Gastroesophageal sphincter (tissue), 4 donors: Measurements from ENCODE around the gene TMCC3. TPM values are rescaled to one million over a fixed set of nuclear protein-coding genes. Genes with fewer than 3 reads are reported as not detected.

ENCODE experiments used
- ATAC-seq: fragments of 150-250 bp; one replicate; pipeline ENCODE4 v1.9.1; 2016; ENCODE audit warnings: mild to moderate bottlenecking, moderate library complexity
- H3K27ac ChIP-seq, 4 donors: fragments of 200-600 bp; sonication (generic) in 3 of 4; 1 replicate in 3 of 4; 2 replicates in 1 of 4; pipeline ENCODE4 v1.5.1; 2016 to 2019
- H3K27me3 ChIP-seq: fragments of 200-600 bp; sonication (generic); one replicate; pipeline ENCODE4 v1.5.1; 2019
- H3K36me3 ChIP-seq, 2 donors: fragments of 200-600 bp; sonication (generic); one replicate each; pipeline ENCODE4 v1.5.1; 2019; ENCODE audit warnings: control low read depth in 1 of 2
- H3K4me1 ChIP-seq, 3 donors: fragments of 200-600 bp; sonication (generic); 1 replicate in 2 of 3; 2 replicates in 1 of 3; pipeline ENCODE4 v1.5.1; 2016 to 2019; ENCODE audit warnings: control low read depth in 2 of 3
- H3K4me3 ChIP-seq, 2 donors: fragments of 200-600 bp; sonication (generic); one replicate each; pipeline ENCODE4 v1.5.1; 2019; ENCODE audit warnings: mild to moderate bottlenecking in 1 of 2, moderate library complexity in 1 of 2
- H3K9me3 ChIP-seq, 3 donors: fragments of 200-600 bp; sonication (generic); one replicate each; pipeline ENCODE4 v1.5.1; 2017 to 2019; ENCODE audit warnings: control low read depth in 2 of 3
- CTCF ChIP-seq, 4 experiments: fragments of 200-600 bp in 2 of 4; fragments of 450-650 bp in 2 of 4; sonication (generic) in 1 of 4; IDR thresholded peaks; one replicate each; pipeline ENCODE4 v1.5.1; 2017 to 2019; ENCODE audit warnings: antibody characterized with exemption in 4 of 4, mild to moderate bottlenecking in 2 of 4, moderate library complexity in 2 of 4
- EP300 ChIP-seq: sonication (generic); formaldehyde crosslinking; IDR thresholded peaks from one replicate; pipeline ENCODE4 v1.6.1; 2017; ENCODE audit warnings: antibody characterized with exemption, mild to moderate bottlenecking
- POLR2A ChIP-seq, 2 donors: fragments of 450-650 bp; IDR thresholded peaks; one replicate each; pipeline ENCODE4 v1.6.1; 2017; ENCODE audit warnings: antibody characterized with exemption in 2 of 2, mild to moderate bottlenecking in 2 of 2, moderate library complexity in 1 of 2
- POLR2AphosphoS5 ChIP-seq: sonication (generic); formaldehyde crosslinking; IDR thresholded peaks from one replicate; pipeline ENCODE4 v1.6.1; 2017; ENCODE audit warnings: antibody characterized with exemption
- WGBS, 2 donors: methylation state at CpG; one replicate each; pipeline ENCODE4 v1.1.5; 2018; ENCODE audit warnings: low coverage in 1 of 2; 5-methylcytosine and 5-hydroxymethylcytosine counted together
- total RNA-seq, 4 donors: library from RNA; depleted of rRNA; stranded (reverse); fragments of >200 nt; gene quantifications; one replicate each; pipeline ENCODE4 v1.1.0, GENCODE V29; 2016

The TMCC3 gene
- total RNA-seq, 4 donors from 2014 or later = 9.2 to 24.7 (median 20.2) TPM

GRCh38 chr12:94631058-94631457, 19.3 kb downstream of the TMCC3 start:
- no peak for ATAC-seq
- H3K27me3 ChIP-seq = no peaks in the 10 kb centered on the region
- H3K4me3 ChIP-seq = no peak overlapping the region
- H3K9me3 ChIP-seq = no peaks in the 10 kb centered on the region
- TF ChIP-seq EP300 (no peak), POLR2A (IDR thresholded peaks at IDR 0.05) (no peak), POLR2AphosphoS5 (no peak), CTCF (IDR thresholded peaks at IDR 0.05) (no peak)
- WGBS, 2 donors = 86% methylated on average over 1 to 3 of the region's 3 CpGs
- H3K4me1 ChIP-seq = peaks cover 0 to 10% (median 0%) of the 10 kb centered on the region in 3 donors
- H3K27ac ChIP-seq = no peak overlapping the region
- no peaks in the 10 kb centered on the region for H3K36me3 ChIP-seq

- TF ChIP-seq POLR2AphosphoS5 = no peak
- Histone ChIP-seq H3K9me3 (no peaks in the 10 kb centered on the region), H3K36me3 (no peaks in the 10 kb centered on the region), H3K4me3 (no peak overlapping the region), H3K27me3 (no peaks in the 10 kb centered on the region), H3K27ac (no peak overlapping the region), H3K4me1 (no peaks in the 10 kb centered on the region)
- no peak for ATAC-seq
- WGBS, 2 donors = 96 to 100% methylated on average over 4 to 5 of the region's 6 CpGs
Observed at GRCh38 chr12:94628819-94629472, 21.4 kb downstream of the TMCC3 start.

- TF ChIP-seq CTCF (IDR thresholded peaks at IDR 0.05) = no peak
- no peak for TF ChIP-seq POLR2AphosphoS5
- no peak for TF ChIP-seq POLR2A (IDR thresholded peaks at IDR 0.05)
- TF ChIP-seq EP300 = no peak
- ATAC-seq = no peak
- Histone ChIP-seq H3K36me3 (no peaks in the 10 kb centered on the region), H3K27me3 (no peaks in the 10 kb centered on the region), H3K4me1 (peaks cover 0 to 4% (median 0%) of the 10 kb centered on the region in 3 donors), H3K4me3 (no peak overlapping the region), H3K27ac (no peak overlapping the region), H3K9me3 (no peaks in the 10 kb centered on the region)
- WGBS, 2 donors = 94% methylated on average over 4 of the region's 4 CpGs; no CpG with 5 or more reads in 1 of the 2 donors
Observed at GRCh38 chr12:94628369-94628768, 22.0 kb downstream of the TMCC3 start.

GRCh38 chr12:94625531-94625930, 24.8 kb downstream of the TMCC3 start:
- Histone ChIP-seq H3K4me1 (peaks cover 0 to 27% (median 0%) of the 10 kb centered on the region in 3 donors), H3K4me3 (no peak overlapping the region), H3K9me3 (no peaks in the 10 kb centered on the region), H3K27me3 (no peaks in the 10 kb centered on the region), H3K27ac (no peak overlapping the region), H3K36me3 (no peaks in the 10 kb centered on the region)
- ATAC-seq = no peak
- 93 to 98% methylated on average over 6 of the region's 6 CpGs for WGBS, 2 donors
- no peak for TF ChIP-seq EP300
- TF ChIP-seq POLR2A (IDR thresholded peaks at IDR 0.05) = no peak
- TF ChIP-seq POLR2AphosphoS5 = no peak
- TF ChIP-seq CTCF (IDR thresholded peaks at IDR 0.05) = no peak

GRCh38 chr12:94623161-94623920, 27.0 kb downstream of the TMCC3 start:
- no peak for TF ChIP-seq POLR2A (IDR thresholded peaks at IDR 0.05)
- no peak for TF ChIP-seq CTCF (IDR thresholded peaks at IDR 0.05)
- TF ChIP-seq POLR2AphosphoS5 = no peak
- TF ChIP-seq EP300 = no peak
- no peaks in the 10 kb centered on the region for H3K27me3 ChIP-seq
- no peaks in the 10 kb centered on the region for H3K9me3 ChIP-seq
- no peak overlapping the region for H3K27ac ChIP-seq
- no peaks in the 10 kb centered on the region for H3K36me3 ChIP-seq
- H3K4me3 ChIP-seq = no peak overlapping the region
- ATAC-seq = no peak
- WGBS, 2 donors = 70 to 93% methylated on average over 5 to 8 of the region's 11 CpGs
- H3K4me1 ChIP-seq = peaks cover 0 to 27% (median 0%) of the 10 kb centered on the region in 3 donors
